GM12874 (cell line): ENCODE data around the gene P2RY13.

Experiments
- TF ChIP-seq, protein P1 (sequence below): IDR thresholded peaks from 2 replicates; pipeline ENCODE4 v1.5.1; 2011; ENCODE audit warnings: low read depth, mild to moderate bottlenecking, control low read depth, low read length, moderate library complexity; ENCODE audit not compliant: insufficient read depth

Gene P2RY13

DNA sequence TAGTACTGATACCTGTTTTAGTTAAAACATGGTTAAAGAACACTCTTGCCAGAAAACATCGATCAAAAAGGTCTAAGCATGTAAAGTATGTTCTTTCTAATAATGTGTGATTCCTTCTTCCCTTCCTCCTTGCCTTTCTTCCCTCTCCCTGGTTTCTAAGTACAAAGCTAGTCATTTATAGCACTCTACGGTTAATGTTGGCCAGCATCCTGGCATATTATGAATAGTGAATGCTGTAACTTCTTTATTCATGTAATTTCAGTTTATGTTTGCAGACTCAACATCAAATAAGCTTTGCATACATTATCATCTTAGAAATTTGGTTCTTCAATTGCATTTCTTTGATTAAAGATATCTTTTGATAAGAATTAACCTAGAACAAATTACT lies 28.1 kb upstream of the P2RY13 start:
- TF ChIP-seq, protein P1, sequence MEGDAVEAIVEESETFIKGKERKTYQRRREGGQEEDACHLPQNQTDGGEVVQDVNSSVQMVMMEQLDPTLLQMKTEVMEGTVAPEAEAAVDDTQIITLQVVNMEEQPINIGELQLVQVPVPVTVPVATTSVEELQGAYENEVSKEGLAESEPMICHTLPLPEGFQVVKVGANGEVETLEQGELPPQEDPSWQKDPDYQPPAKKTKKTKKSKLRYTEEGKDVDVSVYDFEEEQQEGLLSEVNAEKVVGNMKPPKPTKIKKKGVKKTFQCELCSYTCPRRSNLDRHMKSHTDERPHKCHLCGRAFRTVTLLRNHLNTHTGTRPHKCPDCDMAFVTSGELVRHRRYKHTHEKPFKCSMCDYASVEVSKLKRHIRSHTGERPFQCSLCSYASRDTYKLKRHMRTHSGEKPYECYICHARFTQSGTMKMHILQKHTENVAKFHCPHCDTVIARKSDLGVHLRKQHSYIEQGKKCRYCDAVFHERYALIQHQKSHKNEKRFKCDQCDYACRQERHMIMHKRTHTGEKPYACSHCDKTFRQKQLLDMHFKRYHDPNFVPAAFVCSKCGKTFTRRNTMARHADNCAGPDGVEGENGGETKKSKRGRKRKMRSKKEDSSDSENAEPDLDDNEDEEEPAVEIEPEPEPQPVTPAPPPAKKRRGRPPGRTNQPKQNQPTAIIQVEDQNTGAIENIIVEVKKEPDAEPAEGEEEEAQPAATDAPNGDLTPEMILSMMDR: no peak

DNA sequence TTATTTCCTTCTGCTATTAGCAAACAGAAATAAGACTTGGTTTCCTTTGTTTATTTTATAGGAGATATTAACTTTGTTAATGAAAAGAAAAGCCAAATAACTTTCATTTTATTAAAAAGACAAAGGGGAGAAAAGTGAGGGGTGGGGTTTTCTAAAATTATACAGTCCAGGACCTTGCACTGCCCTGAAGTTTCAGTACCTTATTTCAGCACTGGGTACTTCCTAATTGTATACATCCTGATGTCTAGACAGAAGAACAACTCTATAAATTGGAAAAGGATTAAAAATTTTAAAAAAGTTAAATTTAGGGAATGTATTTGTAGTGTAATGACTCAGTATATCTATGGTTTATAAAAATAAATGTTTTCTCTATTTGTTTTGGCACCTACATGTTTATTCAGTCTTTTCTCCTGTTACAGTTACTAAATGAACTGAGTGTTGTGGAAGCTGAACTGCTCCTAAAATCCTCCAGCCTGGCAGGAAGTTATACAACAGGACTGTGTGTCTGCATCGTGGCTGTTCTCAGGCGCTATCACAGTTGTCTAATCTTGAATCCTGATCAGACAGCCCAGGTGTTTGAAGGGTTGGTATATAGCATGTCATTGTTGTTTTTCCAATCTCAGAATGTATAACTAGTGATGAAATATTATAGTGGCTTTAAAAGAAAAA lies 27.6 kb upstream of the P2RY13 start:
- TF ChIP-seq, protein P1: no peak

DNA sequence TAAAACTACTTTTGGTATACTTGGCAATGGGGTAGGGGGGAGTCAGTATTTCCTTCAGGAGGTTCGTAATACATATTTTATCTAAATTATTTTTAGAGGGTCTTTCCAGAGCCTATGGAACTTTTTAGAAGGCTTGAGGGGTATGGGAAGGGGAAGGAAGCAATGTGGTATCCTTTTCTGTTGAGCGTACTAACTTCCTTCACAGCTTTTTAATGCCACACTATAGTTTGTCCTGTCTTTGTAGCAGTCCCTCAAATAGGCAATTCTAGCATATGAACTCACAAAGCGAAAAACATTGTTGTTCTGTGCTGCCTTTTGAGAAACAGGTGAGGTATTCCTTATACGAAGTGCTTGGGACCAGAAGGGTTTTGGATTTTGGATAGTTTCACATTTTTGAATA lies 22.3 kb upstream of the P2RY13 start:
- TF ChIP-seq, protein P1: no peak

DNA sequence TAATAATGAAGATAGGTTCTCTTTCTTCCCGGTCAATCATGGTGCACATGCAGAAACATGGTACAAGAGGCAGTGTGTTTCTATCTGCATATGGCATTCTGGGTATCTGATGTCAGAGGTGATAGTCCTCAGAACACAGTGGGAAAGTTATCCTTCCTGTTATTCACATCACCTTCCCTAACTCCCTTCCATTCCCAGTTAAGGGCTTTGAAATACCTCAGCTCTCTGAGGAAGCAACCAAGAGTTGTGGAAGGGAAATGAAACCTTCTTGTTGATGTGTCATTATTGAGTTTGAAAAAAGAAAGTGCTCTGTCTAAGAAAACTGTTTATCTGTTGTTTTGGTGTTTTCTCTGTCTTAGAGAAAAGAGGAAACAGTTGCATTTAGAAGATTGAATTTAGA lies 21.9 kb upstream of the P2RY13 start:
- TF ChIP-seq, protein P1: no peak

DNA sequence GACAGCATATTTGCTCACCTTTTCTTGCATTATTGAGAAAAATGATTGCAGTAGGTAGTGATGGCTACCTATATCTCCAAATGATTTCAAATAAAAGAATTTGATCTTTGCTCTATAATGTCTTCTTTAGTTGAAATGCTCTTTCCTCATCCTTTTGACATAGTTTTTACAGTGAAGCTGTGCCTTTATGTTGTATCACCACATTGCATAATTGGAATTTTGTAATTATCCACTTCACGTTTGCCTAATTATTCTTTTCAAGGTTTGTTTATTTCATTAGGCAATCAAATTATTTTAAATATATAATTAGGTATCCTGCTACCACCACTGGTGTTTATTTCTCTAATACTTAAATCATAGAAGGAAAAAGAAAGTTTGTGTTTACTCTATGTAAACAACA lies 21.3 kb upstream of the P2RY13 start:
- TF ChIP-seq, protein P1: no peak

DNA sequence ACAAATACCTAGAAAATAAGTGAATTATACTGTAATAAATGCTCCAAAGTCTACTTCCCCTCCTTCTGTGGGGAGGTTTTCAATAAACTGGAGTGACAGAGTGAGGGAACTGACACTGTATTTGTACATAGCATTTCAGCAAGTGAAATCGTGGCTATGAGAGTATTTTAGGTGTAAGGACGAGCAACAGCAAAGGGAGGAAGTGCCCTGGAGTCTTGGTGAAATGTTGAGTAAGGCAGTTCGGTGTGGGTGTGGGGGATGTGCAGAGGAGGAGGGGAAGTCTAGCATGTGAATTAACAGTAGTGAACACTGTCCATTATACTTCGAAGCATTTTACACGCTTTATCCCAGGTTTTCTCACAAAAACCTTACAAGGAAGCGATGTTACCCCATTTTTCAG lies 18.1 kb upstream of the P2RY13 start:
- TF ChIP-seq, protein P1: no peak

DNA sequence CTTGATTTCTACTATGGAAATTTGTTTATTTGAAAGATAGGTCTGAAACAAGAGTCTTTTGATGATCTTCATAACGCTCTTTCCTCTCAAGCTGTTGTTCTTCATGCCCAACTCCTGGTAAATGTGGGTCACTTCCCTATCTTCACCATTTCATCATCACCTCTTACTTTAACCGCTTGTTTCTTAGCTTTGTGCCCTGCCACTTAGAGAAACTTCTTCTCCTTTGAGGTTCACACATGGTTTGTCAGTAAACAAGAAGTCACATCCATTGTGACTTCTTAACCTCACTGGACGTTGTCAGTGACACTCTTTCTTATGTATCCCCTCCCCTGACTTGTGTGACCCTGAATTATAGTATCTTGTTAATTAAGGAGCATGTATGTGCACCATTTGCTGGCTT lies 16.9 kb upstream of the P2RY13 start:
- TF ChIP-seq, protein P1: no peak

DNA sequence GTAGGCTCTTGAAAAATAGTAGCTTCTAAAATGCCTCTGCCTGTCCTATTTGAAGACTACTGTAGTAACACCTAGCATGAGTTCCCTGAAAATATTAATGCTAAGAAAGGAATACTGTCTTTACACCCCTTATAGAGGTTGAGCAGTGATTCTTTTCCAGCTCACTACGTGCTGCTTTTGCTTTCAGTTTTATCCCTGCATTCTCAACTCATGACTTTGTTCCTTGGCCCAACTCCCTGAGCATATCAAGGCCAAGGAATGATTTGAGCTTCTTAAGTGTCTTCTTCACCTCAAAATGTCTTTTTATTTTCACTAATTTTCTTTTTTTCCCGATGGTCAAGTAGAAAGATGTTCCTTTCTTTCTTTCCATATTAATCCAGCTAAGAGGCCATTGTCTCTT lies 16.5 kb upstream of the P2RY13 start:
- TF ChIP-seq, protein P1: no peak
